Nephron progenitor cell (in vitro differentiated cells): Measurements from ENCODE around the gene PPP1R9A.
A peak's percentile ranks its signal among the peaks of the same experiment; 100 is the strongest.

Source experiments
- DNase-seq: peaks from one replicate; pipeline ENCODE4 v3.0.0; 2021
- H3K27ac Mint-ChIP-seq: 2 replicates; pipeline ENCODE4 v1.8.0; 2021; ENCODE audit warnings: mild to moderate bottlenecking, moderate library complexity, mixed read lengths
- H3K27me3 Mint-ChIP-seq: 2 replicates; pipeline ENCODE4 v1.8.0; 2021; ENCODE audit warnings: mild to moderate bottlenecking, low read depth, mixed read lengths; ENCODE audit not compliant: poor library complexity
- H3K36me3 Mint-ChIP-seq: 2 replicates; pipeline ENCODE4 v1.8.0; 2021; ENCODE audit warnings: low read depth, mixed read lengths
- H3K4me1 Mint-ChIP-seq: 2 replicates; pipeline ENCODE4 v1.8.0; 2021; ENCODE audit warnings: mixed read lengths
- H3K4me3 Mint-ChIP-seq: 2 replicates; pipeline ENCODE4 v1.8.0; 2021; ENCODE audit warnings: mild to moderate bottlenecking, moderate library complexity, mixed read lengths
- H3K9me3 Mint-ChIP-seq: 2 replicates; pipeline ENCODE4 v1.8.0; 2021; ENCODE audit warnings: mild to moderate bottlenecking, moderate library complexity, mixed read lengths
- CTCF ChIP-seq: fragments of 200-600 bp; sonication (generic); IDR thresholded peaks from 2 replicates; pipeline ENCODE4 v1.5.0; 2021; ENCODE audit warnings: antibody characterized with exemption

PPP1R9A gene

DNA sequence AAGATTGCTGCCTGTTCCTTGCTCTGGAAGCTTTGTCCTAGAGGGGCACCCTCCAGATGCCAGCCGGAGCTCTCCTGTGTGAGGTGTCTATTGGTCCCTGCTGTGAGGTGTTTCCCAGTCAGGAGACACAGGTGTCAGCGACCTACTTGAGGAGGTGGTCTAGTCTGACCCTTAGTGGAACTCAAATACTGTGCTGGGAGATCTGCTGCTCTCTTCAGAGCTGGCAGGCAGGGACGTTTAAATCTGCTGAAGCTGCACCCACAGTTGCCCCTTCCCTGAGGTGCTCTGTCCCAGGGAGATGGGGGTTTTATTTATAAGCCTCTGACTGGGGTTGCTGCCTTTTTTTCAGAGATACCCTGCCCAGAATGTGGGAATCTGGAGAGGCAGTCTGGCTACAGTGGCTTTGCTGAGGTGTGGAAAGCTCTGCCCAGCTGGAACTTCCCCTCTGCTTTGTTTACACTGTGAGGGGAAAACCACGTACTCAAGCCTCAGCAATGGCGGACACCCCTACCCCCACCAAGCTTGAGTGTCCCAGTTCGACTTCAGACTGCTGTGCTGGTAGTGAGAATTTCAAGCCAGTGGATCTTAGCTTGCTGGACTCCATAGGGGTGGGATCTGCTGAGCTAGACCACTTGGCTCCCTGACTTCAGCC is 119.2 kb downstream of the PPP1R9A start:
- no peaks in the 10 kb centered on the region for H3K27me3 Mint-ChIP-seq
- no peak for DNase-seq
- H3K9me3 Mint-ChIP-seq, result peaks cover 52% of the 10 kb centered on the region
- no peak for TF ChIP-seq CTCF
- H3K4me3 Mint-ChIP-seq, result no peak overlapping the region
- H3K27ac Mint-ChIP-seq, result peak overlapping the region; percentile 72
- H3K36me3 Mint-ChIP-seq, result peaks cover 52% of the 10 kb centered on the region
- peaks cover 5% of the 10 kb centered on the region for H3K4me1 Mint-ChIP-seq

GRCh38 chr7:95027234-95027872 is 120.0 kb downstream of the PPP1R9A start:
- Mint-ChIP-seq H3K4me3 (no peak overlapping the region), H3K27ac (no peak overlapping the region), H3K4me1 (peaks cover 5% of the 10 kb centered on the region), H3K27me3 (no peaks in the 10 kb centered on the region), H3K36me3 (peaks cover 44% of the 10 kb centered on the region), H3K9me3 (peaks cover 44% of the 10 kb centered on the region)
- DNase-seq, result no peak
- TF ChIP-seq CTCF, result no peak

GRCh38 chr7:95028683-95029082 is 121.3 kb downstream of the PPP1R9A start:
- peaks cover 30% of the 10 kb centered on the region for H3K36me3 Mint-ChIP-seq

GRCh38 chr7:95035295-95035694 is 127.9 kb downstream of the PPP1R9A start:
- H3K4me1 Mint-ChIP-seq, result peaks cover 5% of the 10 kb centered on the region
- H3K9me3 Mint-ChIP-seq, result no peaks in the 10 kb centered on the region
- no peaks in the 10 kb centered on the region for H3K36me3 Mint-ChIP-seq
- no peak for TF ChIP-seq CTCF
- no peak overlapping the region for H3K4me3 Mint-ChIP-seq
- no peaks in the 10 kb centered on the region for H3K27me3 Mint-ChIP-seq
- H3K27ac Mint-ChIP-seq, result no peak overlapping the region
- no peak for DNase-seq

More at GRCh38 chr7:95028683-95029082, 121.3 kb downstream of the PPP1R9A start:
- Mint-ChIP-seq H3K9me3 (peaks cover 31% of the 10 kb centered on the region), H3K4me3 (no peak overlapping the region), H3K27me3 (no peaks in the 10 kb centered on the region), H3K4me1 (peaks cover 5% of the 10 kb centered on the region), H3K27ac (no peak overlapping the region)
- DNase-seq, result no peak
- no peak for TF ChIP-seq CTCF

GRCh38 chr7:95041031-95041430 is 133.6 kb downstream of the PPP1R9A start:
- H3K4me3 Mint-ChIP-seq, result no peak overlapping the region
- peaks cover 15% of the 10 kb centered on the region for H3K4me1 Mint-ChIP-seq
- H3K27ac Mint-ChIP-seq, result no peak overlapping the region
- H3K9me3 Mint-ChIP-seq, result no peaks in the 10 kb centered on the region
- no peak for TF ChIP-seq CTCF
- H3K36me3 Mint-ChIP-seq, result no peaks in the 10 kb centered on the region
- no peaks in the 10 kb centered on the region for H3K27me3 Mint-ChIP-seq
- no peak for DNase-seq
